ENCODE data around the gene LRCH1.
"Not testable (repeated sequence)": the region's sequence is repeated elsewhere in the genome, so short reads cannot be mapped to it uniquely, and the experiment has no call there.

LRCH1 gene

DNA sequence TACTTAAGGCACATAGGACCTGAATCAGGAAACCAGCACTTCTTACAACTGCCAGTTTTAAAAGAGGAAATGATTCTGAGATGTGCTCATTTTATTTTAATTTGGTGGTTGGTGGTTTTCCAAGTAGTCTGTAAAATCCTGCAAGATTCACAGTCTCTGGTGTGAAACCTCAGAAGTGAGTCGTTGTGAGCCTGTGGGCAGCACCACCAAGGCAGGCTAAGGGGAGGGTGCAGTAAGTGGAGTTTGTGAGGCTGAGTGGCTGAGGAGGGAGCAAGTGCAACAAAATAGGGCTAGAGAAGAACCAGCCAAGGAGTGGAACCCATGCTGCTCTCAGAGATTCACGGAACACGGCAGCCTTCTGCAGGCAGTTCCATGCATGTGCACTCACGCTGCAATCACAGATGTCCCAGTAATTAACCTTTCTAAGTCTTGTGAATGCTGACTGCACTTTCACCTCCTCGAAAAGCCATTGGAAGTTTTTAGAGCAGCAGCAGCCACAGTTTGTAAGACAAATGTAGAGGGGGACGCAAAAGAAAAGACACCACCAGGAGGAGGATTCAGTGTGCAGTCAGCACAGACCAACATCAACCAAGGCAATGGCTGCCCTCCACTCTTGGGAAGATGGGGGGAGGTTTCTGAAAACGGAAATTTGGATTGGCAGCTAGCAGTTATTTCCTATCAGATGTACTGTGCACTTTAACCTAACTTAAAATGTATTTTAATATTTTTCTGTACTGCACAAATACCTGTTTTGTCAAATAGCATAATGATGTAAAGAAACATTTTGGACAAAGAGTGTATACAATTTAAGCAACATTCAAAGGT lies 199.1 kb downstream of the LRCH1 start:
- in situ Hi-C loops (cut with HindIII; ENCODE audit: low pct_ligation_motif_present, low sequenced_read_pairs), result no loop called here
- H3K27ac ChIP-seq, result no peak overlapping the region
- H3K27me3 ChIP-seq (replicated peaks), result no peaks in the 10 kb centered on the region
- TF ChIP-seq, protein P1, sequence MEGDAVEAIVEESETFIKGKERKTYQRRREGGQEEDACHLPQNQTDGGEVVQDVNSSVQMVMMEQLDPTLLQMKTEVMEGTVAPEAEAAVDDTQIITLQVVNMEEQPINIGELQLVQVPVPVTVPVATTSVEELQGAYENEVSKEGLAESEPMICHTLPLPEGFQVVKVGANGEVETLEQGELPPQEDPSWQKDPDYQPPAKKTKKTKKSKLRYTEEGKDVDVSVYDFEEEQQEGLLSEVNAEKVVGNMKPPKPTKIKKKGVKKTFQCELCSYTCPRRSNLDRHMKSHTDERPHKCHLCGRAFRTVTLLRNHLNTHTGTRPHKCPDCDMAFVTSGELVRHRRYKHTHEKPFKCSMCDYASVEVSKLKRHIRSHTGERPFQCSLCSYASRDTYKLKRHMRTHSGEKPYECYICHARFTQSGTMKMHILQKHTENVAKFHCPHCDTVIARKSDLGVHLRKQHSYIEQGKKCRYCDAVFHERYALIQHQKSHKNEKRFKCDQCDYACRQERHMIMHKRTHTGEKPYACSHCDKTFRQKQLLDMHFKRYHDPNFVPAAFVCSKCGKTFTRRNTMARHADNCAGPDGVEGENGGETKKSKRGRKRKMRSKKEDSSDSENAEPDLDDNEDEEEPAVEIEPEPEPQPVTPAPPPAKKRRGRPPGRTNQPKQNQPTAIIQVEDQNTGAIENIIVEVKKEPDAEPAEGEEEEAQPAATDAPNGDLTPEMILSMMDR (IDR thresholded peaks at IDR 0.05; ENCODE audit: low read depth, low read length, missing control alignments), result no peak
- H3K4me3 ChIP-seq (ENCODE audit: low read depth, low read length), result no peak overlapping the region
- DNase-seq, result no peak
- H3K36me3 ChIP-seq (replicated peaks), result peaks cover 5% of the 10 kb centered on the region

DNA sequence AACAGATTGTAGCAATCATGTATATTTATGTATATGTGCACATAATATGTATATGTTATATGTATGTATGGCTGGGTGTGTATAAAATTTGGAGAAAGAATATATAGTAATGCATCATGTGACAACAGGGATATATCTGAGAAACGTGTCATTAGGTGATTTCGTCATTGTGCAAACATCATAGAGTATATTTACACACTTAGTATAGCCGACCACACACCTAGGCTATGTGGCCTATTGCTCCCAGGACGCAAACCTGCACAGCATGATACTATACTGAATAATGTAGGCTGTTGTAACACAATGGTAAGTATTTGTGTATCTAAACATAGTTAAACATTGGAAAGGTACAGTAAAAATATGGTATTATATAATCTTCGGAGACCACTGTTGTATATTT lies 200.2 kb downstream of the LRCH1 start:
- Histone ChIP-seq H3K36me3 (replicated peaks) (peaks cover 5% of the 10 kb centered on the region), H3K4me3 (ENCODE audit: low read depth, low read length) (no peak overlapping the region), H3K27me3 (replicated peaks) (no peaks in the 10 kb centered on the region), H3K27ac (no peak overlapping the region)
- DNase-seq, result no peak
- TF ChIP-seq, protein P1 (IDR thresholded peaks at IDR 0.05; ENCODE audit: low read depth, low read length, missing control alignments), result no peak
- in situ Hi-C loops (cut with HindIII; ENCODE audit: low pct_ligation_motif_present, low sequenced_read_pairs), result no loop called here

DNA sequence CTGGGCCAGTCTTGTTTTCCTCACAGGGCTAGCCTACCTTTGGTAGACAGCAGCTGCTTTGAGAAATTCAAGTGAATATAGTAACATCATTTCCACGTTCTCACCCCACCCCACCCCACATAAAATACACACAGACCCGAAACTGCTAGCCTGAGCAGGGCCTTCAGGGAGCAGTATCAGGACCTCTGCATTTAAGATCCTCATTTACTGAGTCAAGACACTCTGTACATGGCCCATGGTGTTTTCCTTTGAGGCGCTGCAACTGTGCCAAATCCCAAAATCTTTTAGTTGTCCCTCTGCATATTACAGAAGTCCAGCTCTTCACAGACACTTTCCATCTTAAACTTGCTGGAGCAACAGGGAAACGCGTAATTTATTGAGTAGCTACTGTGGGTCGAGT lies 200.9 kb downstream of the LRCH1 start:
- in situ Hi-C loops (cut with HindIII; ENCODE audit: low pct_ligation_motif_present, low sequenced_read_pairs), result no loop called here
- no peak for DNase-seq
- TF ChIP-seq, protein P1 (IDR thresholded peaks at IDR 0.05; ENCODE audit: low read depth, low read length, missing control alignments), result no peak
- Histone ChIP-seq H3K4me3 (ENCODE audit: low read depth, low read length) (no peak overlapping the region), H3K27me3 (replicated peaks) (no peaks in the 10 kb centered on the region), H3K27ac (no peak overlapping the region), H3K36me3 (replicated peaks) (peaks cover 5% of the 10 kb centered on the region)

DNA sequence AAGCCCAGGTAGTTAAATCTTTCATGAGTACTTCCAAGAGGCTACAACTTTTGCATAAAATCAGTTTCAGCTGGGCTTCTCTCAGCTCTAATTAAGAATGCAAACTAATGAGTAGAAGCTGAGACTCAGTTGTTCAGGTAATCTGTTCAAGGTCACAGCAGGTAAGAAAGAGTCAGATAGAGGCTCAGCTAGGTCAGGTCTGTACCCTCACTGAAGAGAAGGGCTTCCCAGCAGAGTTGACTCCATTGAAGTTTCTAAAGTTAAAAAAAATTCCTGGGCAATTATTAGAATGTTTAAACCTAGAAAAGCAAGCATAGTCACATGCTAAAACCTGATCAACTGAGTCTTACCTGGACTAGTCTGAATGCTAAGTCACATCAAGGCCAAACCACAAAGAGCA lies 201.8 kb downstream of the LRCH1 start:
- DNase-seq, result no peak
- in situ Hi-C loops (cut with HindIII; ENCODE audit: low pct_ligation_motif_present, low sequenced_read_pairs), result no loop called here
- Histone ChIP-seq H3K4me3 (ENCODE audit: low read depth, low read length) (no peak overlapping the region), H3K27ac (no peak overlapping the region), H3K27me3 (replicated peaks) (no peaks in the 10 kb centered on the region), H3K36me3 (replicated peaks) (peaks cover 5% of the 10 kb centered on the region)
- TF ChIP-seq, protein P1 (IDR thresholded peaks at IDR 0.05; ENCODE audit: low read depth, low read length, missing control alignments), result no peak

DNA sequence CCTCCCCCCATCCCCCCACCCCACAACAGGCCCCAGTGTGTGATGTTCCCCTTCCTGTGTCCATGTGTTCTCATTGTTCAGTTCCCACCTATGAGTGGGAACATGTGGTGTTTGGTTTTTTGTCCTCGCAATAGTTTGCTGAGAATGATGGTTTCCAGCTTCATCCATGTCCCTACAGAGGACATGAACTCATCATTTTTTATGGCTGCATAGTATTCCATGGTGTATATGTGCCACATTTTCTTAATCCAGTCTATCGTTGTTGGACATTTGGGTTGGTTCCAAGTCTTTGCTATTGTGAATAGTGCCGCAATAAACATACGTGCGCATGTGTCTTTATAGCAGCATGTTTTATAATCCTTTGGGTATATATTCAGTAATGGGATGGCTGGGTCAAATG lies 202.5 kb downstream of the LRCH1 start:
- H3K4me3 ChIP-seq (ENCODE audit: low read depth, low read length); H3K36me3 ChIP-seq (replicated peaks); DNase-seq; in situ Hi-C loops (cut with HindIII; ENCODE audit: low pct_ligation_motif_present, low sequenced_read_pairs); H3K27ac ChIP-seq; H3K27me3 ChIP-seq (replicated peaks): not testable (repeated sequence)

DNA sequence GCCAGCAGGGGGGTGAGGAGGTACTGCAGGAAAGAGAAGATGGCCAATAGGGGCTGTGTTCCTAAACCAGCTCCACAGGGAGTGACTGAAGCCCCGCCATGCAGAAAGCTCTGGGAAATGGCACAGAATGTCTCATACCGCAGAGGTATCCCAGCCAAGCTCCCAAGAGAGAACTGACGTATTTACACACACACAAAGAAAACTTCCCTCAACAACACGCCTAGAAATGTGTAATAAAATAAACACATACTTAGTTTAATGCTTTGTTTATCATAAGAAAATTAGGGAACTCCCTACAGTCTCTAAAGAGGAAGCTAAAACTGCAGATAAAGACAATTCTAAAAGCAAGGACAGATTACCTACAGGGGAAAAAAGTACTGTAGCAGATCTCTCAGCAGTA lies 204.0 kb downstream of the LRCH1 start:
- no peak overlapping the region for H3K4me3 ChIP-seq (ENCODE audit: low read depth, low read length)
- TF ChIP-seq, protein P1 (IDR thresholded peaks at IDR 0.05; ENCODE audit: low read depth, low read length, missing control alignments), result no peak
- no peaks in the 10 kb centered on the region for H3K27me3 ChIP-seq (replicated peaks)
- H3K36me3 ChIP-seq (replicated peaks), result no peaks in the 10 kb centered on the region
- in situ Hi-C loops (cut with HindIII; ENCODE audit: low pct_ligation_motif_present, low sequenced_read_pairs), result no loop called here
- peak; percentile 80 for DNase-seq
- H3K27ac ChIP-seq, result no peak overlapping the region

All from brain microvascular endothelial cell (primary cell).